ENCODE measurements around the gene LYL1.

DNA sequence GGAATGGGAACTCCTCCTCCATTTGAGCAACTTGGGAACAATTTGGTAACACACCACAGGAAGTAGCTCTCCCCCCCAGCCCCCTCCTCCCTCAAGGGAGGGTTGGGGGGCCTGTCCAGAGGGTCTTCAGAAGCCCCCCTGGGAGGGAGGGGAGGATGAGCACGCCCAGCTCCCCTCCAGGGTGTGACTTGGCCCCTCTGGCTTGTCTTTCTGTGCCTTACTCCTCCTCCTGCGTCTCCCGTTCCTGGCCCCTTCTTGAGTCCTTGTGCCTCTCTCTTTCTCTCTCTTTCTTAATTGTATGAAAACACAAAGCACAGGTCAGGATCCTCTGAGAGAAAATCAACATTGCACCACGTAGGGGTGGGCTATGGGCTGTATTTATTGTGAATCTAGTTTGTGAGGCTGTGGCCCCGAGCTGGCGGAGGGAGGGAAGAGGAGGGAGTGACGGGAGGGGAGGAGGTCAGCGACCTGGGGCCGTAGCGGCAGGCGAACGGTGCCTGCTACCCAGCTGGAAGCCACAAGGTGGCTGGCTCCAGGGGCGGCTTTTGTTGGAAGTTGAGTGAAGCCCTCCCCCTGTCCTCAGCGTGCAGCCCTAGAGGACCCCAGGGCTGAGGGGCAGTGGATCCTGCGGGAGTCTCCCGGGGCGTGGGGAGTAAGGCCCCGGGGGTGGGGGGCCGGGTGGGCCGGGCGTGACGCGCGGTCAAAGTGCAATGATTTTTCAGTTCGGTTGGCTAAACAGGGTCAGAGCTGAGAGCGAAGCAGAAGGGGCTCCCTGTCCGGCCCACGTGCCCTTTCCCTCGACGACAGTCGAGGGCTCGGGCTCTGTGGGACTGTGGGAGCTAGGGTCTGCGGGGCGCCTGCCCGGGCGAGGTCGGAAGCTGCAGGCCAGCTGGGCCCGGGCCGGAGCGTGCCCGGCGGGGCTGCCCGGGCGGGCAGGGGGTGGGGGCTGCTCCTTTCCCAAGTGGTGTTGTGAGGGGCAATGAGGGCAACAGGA, 6.4 kb downstream of the LYL1 start:
- TF ChIP-seq HIVEP1 (CRISPR knock-in tag; IDR thresholded peaks at IDR 0.05) (no peak), ZNF431 (CRISPR knock-in tag; IDR thresholded peaks at IDR 0.05; ENCODE audit: borderline replicate concordance, low read depth) (no peak), ZNF572 (CRISPR knock-in tag; IDR thresholded peaks at IDR 0.05) (no peak), NCOA2 (CRISPR knock-in tag; IDR thresholded peaks at IDR 0.05) (peak; percentile 20; the same call in 1 of the 2 replicates), POLR2G (IDR thresholded peaks at IDR 0.05; ENCODE audit: low read depth, low read length) (no peak), FOXM1 (CRISPR knock-in tag; IDR thresholded peaks at IDR 0.05) (no peak), POLR2A (IDR thresholded peaks at IDR 0.05; ENCODE audit: insufficient read depth in 1 of 2, low read depth in 2 of 2, low read length in 2 of 2) (no peak), CREB1 (IDR thresholded peaks at IDR 0.05) (no peak), CREB1 (CRISPR knock-in tag; IDR thresholded peaks at IDR 0.05) (no peak), SIN3A (IDR thresholded peaks at IDR 0.05; ENCODE audit: borderline replicate concordance, low read depth, low read length) (no peak)
- TF ChIP-seq, protein P1, sequence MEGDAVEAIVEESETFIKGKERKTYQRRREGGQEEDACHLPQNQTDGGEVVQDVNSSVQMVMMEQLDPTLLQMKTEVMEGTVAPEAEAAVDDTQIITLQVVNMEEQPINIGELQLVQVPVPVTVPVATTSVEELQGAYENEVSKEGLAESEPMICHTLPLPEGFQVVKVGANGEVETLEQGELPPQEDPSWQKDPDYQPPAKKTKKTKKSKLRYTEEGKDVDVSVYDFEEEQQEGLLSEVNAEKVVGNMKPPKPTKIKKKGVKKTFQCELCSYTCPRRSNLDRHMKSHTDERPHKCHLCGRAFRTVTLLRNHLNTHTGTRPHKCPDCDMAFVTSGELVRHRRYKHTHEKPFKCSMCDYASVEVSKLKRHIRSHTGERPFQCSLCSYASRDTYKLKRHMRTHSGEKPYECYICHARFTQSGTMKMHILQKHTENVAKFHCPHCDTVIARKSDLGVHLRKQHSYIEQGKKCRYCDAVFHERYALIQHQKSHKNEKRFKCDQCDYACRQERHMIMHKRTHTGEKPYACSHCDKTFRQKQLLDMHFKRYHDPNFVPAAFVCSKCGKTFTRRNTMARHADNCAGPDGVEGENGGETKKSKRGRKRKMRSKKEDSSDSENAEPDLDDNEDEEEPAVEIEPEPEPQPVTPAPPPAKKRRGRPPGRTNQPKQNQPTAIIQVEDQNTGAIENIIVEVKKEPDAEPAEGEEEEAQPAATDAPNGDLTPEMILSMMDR (CRISPR knock-in tag; IDR thresholded peaks at IDR 0.05): peak; percentile 77
- TF ChIP-seq, protein P2, sequence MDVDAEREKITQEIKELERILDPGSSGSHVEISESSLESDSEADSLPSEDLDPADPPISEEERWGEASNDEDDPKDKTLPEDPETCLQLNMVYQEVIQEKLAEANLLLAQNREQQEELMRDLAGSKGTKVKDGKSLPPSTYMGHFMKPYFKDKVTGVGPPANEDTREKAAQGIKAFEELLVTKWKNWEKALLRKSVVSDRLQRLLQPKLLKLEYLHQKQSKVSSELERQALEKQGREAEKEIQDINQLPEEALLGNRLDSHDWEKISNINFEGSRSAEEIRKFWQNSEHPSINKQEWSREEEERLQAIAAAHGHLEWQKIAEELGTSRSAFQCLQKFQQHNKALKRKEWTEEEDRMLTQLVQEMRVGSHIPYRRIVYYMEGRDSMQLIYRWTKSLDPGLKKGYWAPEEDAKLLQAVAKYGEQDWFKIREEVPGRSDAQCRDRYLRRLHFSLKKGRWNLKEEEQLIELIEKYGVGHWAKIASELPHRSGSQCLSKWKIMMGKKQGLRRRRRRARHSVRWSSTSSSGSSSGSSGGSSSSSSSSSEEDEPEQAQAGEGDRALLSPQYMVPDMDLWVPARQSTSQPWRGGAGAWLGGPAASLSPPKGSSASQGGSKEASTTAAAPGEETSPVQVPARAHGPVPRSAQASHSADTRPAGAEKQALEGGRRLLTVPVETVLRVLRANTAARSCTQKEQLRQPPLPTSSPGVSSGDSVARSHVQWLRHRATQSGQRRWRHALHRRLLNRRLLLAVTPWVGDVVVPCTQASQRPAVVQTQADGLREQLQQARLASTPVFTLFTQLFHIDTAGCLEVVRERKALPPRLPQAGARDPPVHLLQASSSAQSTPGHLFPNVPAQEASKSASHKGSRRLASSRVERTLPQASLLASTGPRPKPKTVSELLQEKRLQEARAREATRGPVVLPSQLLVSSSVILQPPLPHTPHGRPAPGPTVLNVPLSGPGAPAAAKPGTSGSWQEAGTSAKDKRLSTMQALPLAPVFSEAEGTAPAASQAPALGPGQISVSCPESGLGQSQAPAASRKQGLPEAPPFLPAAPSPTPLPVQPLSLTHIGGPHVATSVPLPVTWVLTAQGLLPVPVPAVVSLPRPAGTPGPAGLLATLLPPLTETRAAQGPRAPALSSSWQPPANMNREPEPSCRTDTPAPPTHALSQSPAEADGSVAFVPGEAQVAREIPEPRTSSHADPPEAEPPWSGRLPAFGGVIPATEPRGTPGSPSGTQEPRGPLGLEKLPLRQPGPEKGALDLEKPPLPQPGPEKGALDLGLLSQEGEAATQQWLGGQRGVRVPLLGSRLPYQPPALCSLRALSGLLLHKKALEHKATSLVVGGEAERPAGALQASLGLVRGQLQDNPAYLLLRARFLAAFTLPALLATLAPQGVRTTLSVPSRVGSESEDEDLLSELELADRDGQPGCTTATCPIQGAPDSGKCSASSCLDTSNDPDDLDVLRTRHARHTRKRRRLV (CRISPR knock-in tag; IDR thresholded peaks at IDR 0.05): no peak
- TF ChIP-seq, protein P3, sequence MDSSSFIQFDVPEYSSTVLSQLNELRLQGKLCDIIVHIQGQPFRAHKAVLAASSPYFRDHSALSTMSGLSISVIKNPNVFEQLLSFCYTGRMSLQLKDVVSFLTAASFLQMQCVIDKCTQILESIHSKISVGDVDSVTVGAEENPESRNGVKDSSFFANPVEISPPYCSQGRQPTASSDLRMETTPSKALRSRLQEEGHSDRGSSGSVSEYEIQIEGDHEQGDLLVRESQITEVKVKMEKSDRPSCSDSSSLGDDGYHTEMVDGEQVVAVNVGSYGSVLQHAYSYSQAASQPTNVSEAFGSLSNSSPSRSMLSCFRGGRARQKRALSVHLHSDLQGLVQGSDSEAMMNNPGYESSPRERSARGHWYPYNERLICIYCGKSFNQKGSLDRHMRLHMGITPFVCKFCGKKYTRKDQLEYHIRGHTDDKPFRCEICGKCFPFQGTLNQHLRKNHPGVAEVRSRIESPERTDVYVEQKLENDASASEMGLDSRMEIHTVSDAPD (CRISPR knock-in tag; IDR thresholded peaks at IDR 0.05): no peak
- TF ChIP-seq, protein P4, sequence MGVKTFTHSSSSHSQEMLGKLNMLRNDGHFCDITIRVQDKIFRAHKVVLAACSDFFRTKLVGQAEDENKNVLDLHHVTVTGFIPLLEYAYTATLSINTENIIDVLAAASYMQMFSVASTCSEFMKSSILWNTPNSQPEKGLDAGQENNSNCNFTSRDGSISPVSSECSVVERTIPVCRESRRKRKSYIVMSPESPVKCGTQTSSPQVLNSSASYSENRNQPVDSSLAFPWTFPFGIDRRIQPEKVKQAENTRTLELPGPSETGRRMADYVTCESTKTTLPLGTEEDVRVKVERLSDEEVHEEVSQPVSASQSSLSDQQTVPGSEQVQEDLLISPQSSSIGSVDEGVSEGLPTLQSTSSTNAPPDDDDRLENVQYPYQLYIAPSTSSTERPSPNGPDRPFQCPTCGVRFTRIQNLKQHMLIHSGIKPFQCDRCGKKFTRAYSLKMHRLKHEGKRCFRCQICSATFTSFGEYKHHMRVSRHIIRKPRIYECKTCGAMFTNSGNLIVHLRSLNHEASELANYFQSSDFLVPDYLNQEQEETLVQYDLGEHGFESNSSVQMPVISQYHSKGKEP (CRISPR knock-in tag; IDR thresholded peaks at IDR 0.05): no peak
